ENCODE measurements around the gene LPCAT1.
"Not testable (repeated sequence)": the region's sequence is repeated elsewhere in the genome, so short reads cannot be mapped to it uniquely, and the experiment has no call there.

LPCAT1 gene

DNA sequence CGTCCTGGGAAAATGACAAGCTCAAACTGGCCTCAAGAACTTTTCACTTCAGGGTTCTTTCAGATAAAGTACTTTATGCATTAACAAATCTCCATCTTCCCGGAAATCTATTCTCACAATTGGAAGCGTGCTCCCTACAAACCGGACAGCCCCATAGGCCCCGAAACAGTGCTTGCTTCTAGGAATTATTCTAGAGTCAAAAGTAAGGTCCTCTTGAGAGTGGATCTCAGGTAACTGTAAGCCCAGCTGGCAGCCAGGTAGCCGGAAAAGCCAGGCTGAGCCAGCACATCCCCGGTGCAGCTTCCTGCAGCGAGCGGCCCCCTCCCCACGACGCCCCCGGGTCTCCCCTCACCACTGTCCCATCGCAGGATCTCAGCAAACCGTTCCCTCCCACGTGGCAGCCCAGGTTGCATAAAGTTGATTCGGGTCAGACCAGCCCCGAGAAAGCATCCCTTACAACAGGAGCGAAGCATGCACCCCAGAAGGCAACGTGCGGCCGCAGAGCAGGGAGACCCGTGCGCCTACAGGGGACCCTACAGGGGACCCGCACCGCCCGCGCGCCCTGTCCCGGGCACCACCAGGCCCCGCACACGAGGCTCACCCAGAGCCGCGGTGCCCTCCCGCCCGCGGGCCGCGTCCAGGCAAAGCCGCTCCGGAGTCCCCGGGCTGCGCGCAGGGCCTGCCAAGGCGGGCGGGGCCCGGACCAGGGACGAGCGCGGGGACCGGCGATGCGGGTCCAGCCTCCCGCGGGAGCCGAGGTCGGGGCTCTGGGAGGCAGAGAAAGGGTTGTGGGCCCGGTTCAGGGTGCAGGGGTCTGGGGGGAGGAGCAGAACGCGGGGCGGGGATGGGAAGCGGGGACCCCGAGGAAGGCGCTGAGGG is 920 bp downstream of the LPCAT1 start:
- peak overlapping the region; percentile 96 for H3K4me3 Mint-ChIP-seq
- H3K4me1 Mint-ChIP-seq: peaks cover 66% of the 10 kb centered on the region
- DNase-seq (ENCODE audit: low spot score in 2 of 2): peak in 1 of 2 donors; percentile 66

DNA sequence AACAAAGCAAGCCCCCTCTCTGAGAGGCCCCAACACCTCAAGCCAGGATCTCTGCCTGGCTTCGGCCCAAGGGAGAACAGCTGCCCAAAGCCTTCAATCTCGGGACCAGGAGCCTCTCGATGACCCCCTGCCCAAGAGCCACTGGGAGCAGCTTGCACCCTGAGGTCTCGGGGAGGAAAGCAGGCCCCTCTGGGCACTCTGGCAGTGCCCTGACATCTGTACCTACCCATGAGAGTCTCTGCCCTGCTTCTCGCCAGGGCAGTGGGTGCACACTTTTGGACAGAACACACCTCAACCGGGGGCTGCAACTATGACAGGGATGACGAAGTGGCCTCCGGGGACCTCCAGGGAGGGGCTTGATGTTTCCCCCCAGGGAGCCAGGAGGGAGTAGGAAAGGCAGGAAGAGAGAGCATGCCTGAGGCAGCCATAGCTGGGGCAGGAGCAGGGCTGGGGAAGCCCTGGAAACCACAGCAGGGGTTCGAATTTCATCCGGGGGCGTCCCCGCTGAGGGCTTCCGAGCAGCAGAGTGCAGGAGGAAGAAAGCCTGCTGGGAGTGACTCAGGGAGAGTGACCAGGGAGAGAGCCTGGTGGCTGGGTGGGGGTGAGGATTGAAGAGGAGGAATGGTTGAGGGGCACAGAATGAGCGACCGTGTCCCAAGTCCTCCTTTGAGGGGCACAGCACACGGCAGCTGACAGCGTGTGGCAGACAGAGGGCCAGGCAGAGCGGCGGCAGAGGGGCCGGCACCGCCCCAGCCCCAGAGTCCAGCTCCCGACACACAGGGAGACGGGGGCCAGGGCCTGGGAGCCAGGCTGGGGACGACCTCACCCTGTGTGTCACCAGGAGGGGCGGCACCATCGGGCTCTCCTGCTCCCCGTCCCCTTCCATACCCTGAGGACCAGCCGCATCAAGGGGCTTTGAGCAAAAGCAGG is 1.8 kb downstream of the LPCAT1 start:
- no peaks in the 10 kb centered on the region for H3K9me3 Mint-ChIP-seq
- peak overlapping the region; percentile 96 for H3K4me3 Mint-ChIP-seq
- peaks cover 52% of the 10 kb centered on the region for H3K36me3 Mint-ChIP-seq
- no peak for ATAC-seq
- peak overlapping the region; percentile 96 for H3K27ac Mint-ChIP-seq
- peak in 1 of 2 donors; percentile 56 for DNase-seq (ENCODE audit: low spot score in 2 of 2)
- H3K4me1 Mint-ChIP-seq: peaks cover 73% of the 10 kb centered on the region

More for the DNA sequence above, 920 bp downstream of the LPCAT1 start:
- ATAC-seq: peak; percentile 17
- peaks cover 50% of the 10 kb centered on the region for H3K36me3 Mint-ChIP-seq
- no peaks in the 10 kb centered on the region for H3K9me3 Mint-ChIP-seq
- peak overlapping the region; percentile 96 for H3K27ac Mint-ChIP-seq

GRCh38 chr5:1520791-1521453 is 2.8 kb downstream of the LPCAT1 start:
- peak in 1 of 2 donors; percentile 46 for DNase-seq (ENCODE audit: low spot score in 2 of 2)
- Mint-ChIP-seq H3K9me3 (no peaks in the 10 kb centered on the region), H3K27ac (no peak overlapping the region), H3K4me3 (peak overlapping the region; percentile 96), H3K4me1 (peaks cover 74% of the 10 kb centered on the region), H3K36me3 (peaks cover 62% of the 10 kb centered on the region)
- no peak for ATAC-seq

DNA sequence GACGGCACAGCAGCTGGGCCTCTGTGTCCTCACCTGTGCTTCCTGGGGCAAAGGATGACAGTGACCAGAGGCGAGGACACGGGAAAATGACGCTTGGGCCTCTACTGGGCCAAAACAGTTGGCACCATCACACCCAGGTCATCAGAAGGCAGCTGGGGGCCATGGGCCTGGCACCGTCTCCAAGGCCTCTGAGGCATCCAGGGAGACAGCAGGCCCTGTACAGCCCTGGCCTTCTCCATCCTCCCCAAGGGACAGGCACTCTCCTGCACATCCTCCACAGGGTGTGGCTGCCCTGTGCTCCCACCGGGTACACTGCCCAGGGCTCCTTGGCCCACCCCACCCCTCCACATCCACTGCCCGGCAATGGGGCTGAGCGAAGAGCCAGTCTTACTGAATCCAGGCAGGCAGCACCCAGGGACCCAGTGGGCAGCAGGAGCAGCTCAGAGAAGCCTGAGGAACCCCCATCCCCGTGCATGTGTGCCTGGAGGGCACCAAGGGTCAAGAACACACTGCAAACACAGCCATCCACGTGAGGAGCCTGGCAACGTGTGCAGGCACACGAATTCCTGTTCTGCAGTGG is 4.0 kb downstream of the LPCAT1 start:
- H3K9me3 Mint-ChIP-seq: no peaks in the 10 kb centered on the region
- DNase-seq (ENCODE audit: low spot score in 2 of 2): peak in 1 of 2 donors; percentile 46
- no peak for ATAC-seq
- peak overlapping the region; percentile 48 for H3K27ac Mint-ChIP-seq
- H3K4me3 Mint-ChIP-seq: peak overlapping the region; percentile 96
- H3K36me3 Mint-ChIP-seq: peaks cover 64% of the 10 kb centered on the region
- H3K4me1 Mint-ChIP-seq: peaks cover 77% of the 10 kb centered on the region

GRCh38 chr5:1517838-1518237 is 5.9 kb downstream of the LPCAT1 start:
- no peak for ATAC-seq
- Mint-ChIP-seq H3K9me3 (no peaks in the 10 kb centered on the region), H3K4me1 (peaks cover 89% of the 10 kb centered on the region), H3K27ac (peak overlapping the region; percentile 92), H3K36me3 (peaks cover 78% of the 10 kb centered on the region), H3K4me3 (peak overlapping the region; percentile 96)
- DNase-seq (ENCODE audit: low spot score in 2 of 2): no peak

DNA sequence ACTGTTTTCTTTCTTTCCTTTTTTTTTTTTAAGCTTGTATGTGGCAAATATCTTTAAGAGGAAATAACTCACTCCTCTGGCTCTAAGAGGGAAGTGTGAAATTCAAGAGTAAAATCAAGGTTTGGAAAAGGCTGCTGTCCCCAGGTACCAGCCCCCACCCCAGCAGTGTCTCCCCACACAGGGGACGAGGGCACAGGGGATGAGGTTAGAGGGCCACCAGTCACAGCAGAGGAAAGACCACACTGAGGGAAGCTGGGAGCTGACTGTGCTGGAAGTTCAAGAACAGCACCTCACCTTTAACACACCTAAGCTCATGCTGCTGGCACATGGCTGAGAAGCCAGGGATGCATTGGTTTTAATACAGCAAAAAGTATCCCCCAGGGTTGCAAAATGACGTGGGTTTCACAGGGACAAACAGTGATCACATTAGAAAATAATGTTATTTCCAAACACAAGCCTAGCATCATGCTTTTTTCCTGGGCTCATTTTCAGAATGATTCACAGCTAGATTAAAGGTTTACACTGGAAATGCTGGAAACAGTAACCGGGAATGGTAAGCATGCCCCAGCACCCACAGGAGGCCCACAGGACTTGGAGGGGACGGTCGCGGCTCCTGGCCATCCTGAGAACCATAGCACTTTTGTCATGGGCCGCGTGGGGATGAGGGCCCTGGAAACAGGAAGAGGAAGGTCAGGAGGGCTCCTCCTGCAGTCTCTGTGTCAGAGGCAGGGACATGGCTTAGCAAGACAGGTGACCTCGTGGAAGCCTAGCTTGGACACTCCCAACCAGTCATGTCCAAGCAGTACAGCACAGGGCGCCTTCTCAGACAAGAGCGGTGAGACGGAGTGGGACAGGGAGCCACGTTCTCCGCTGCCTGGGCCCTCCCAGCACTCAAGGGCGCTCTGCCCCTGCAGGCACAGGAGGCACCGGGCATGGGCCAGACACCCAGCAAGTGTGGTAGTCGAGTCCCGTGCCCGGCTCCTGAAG is 6.9 kb downstream of the LPCAT1 start:
- Mint-ChIP-seq H3K4me1 (peaks cover 87% of the 10 kb centered on the region), H3K27ac (peak overlapping the region; percentile 92), H3K4me3 (peak overlapping the region; percentile 47), H3K36me3 (peaks cover 71% of the 10 kb centered on the region), H3K9me3 (no peaks in the 10 kb centered on the region)
- no peak for DNase-seq (ENCODE audit: low spot score in 2 of 2)
- no peak for ATAC-seq

- ATAC-seq (peak; percentile 52), DNase-seq (ENCODE audit: low spot score in 2 of 2) (no peak)
- peaks cover 69% of the 10 kb centered on the region for H3K36me3 Mint-ChIP-seq
- no peaks in the 10 kb centered on the region for H3K9me3 Mint-ChIP-seq
- H3K4me3 Mint-ChIP-seq: peak overlapping the region; percentile 47
- H3K27ac Mint-ChIP-seq: peak overlapping the region; percentile 92
- H3K4me1 Mint-ChIP-seq: peaks cover 85% of the 10 kb centered on the region
Measured at GRCh38 chr5:1515921-1516571, 7.7 kb downstream of the LPCAT1 start.

- DNase-seq (ENCODE audit: low spot score in 2 of 2): no peak
- peaks cover 64% of the 10 kb centered on the region for H3K36me3 Mint-ChIP-seq
- peak; percentile 2 for ATAC-seq
- H3K4me1 Mint-ChIP-seq: peaks cover 84% of the 10 kb centered on the region
- H3K4me3 Mint-ChIP-seq: peak overlapping the region; percentile 47
- H3K27ac Mint-ChIP-seq: peak overlapping the region; percentile 92
- H3K9me3 Mint-ChIP-seq: no peaks in the 10 kb centered on the region
Measured at GRCh38 chr5:1515311-1515920, 8.3 kb downstream of the LPCAT1 start.

- peak overlapping the region; percentile 92 for H3K27ac Mint-ChIP-seq
- peaks cover 64% of the 10 kb centered on the region for H3K36me3 Mint-ChIP-seq
- not testable (repeated sequence) for DNase-seq (ENCODE audit: low spot score in 2 of 2); ATAC-seq; H3K9me3 Mint-ChIP-seq
- peak overlapping the region; percentile 47 for H3K4me3 Mint-ChIP-seq
- peaks cover 84% of the 10 kb centered on the region for H3K4me1 Mint-ChIP-seq
Measured at GRCh38 chr5:1514819-1515310, 8.9 kb downstream of the LPCAT1 start.

GRCh38 chr5:1514027-1514818 is 9.5 kb downstream of the LPCAT1 start:
- Mint-ChIP-seq H3K4me1 (peaks cover 84% of the 10 kb centered on the region), H3K4me3 (no peak overlapping the region), H3K36me3 (peaks cover 64% of the 10 kb centered on the region), H3K27ac (peak overlapping the region; percentile 92), H3K9me3 (no peaks in the 10 kb centered on the region)
- ATAC-seq (no peak), DNase-seq (ENCODE audit: low spot score in 2 of 2) (no peak)

DNA sequence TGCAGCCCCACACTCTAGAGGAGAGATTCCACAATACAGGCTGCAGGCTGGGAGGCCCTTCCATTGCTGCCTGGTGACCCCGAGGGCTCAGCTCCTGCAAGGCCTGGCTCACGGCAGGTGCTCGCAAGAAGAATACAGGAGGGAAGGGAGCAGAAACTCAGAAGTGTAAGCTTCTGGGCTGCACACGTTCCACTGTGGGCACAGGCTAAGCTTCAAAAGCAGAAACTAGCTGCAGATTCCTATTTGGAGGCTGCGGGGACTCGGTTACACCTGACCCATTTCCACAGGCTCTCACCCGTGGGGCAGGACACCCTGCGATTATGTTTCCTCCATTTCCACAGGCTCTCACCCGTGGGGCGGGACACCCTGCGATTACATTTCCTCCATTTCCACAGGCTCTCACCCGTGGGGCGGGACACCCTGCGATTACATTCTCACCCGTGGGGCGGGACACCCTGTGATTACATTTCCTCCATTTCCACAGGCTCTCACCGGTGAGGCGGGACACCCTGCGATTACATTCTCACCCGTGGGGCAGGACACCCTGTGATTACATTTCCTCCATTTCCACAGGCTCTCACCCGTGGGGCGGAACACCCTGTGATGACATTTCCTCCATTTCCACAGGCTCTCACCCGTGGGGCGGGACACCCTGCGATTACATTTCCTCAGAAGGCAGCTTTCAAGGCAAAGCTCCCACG is 10.3 kb downstream of the LPCAT1 start:
- H3K4me1 Mint-ChIP-seq: peaks cover 77% of the 10 kb centered on the region
- ATAC-seq (no peak), DNase-seq (ENCODE audit: low spot score in 2 of 2) (no peak)
- peak overlapping the region; percentile 82 for H3K27ac Mint-ChIP-seq
- no peak overlapping the region for H3K4me3 Mint-ChIP-seq
- peaks cover 59% of the 10 kb centered on the region for H3K36me3 Mint-ChIP-seq
- H3K9me3 Mint-ChIP-seq: no peaks in the 10 kb centered on the region
